ENCODE data around the gene PREPL. TPM values are rescaled to one million over a fixed set of nuclear protein-coding genes. Genes with fewer than 3 reads are reported as not detected.

The PREPL gene
- total RNA-seq, 2 donors from 2014 or later = 28.9 to 42.3 TPM

- H3K27me3 Mint-ChIP-seq (ENCODE audit: insufficient read depth) = no peaks in the 10 kb centered on the region
- no peak for TF ChIP-seq CTCF (conservative IDR thresholded peaks at IDR 0.05)
- H3K9ac ChIP-seq (ENCODE audit: extremely low read depth, low read length, poor library complexity, severe bottlenecking) = no peak overlapping the region
- DNase-seq = no peak
- no peaks in the 10 kb centered on the region for H3K27me3 ChIP-seq (ENCODE audit: control insufficient read depth, insufficient read depth, low read length, poor library complexity, severe bottlenecking)
- WGBS, 2 experiments (ENCODE audit: insufficient coverage in 1 of 2, insufficient read length in 1 of 2) = 94 to 100% methylated on average over 1 to 3 of the region's 3 CpGs
- no peaks in the 10 kb centered on the region for H3K9me3 ChIP-seq (ENCODE audit: control insufficient read depth, low read length)
- H3K36me3 ChIP-seq (ENCODE audit: control insufficient read depth, insufficient read depth, low read length) = no peaks in the 10 kb centered on the region
- H3K9me3 Mint-ChIP-seq = no peaks in the 10 kb centered on the region
- no peak overlapping the region for H3K4me3 ChIP-seq (ENCODE audit: low read length)
- H3K36me3 Mint-ChIP-seq (ENCODE audit: low read depth) = no peaks in the 10 kb centered on the region
- no peak overlapping the region for H3K27ac ChIP-seq (ENCODE audit: low read depth, low read length)
- H3K4me3 Mint-ChIP-seq = no peak overlapping the region
- no peak overlapping the region for H3K27ac Mint-ChIP-seq
- H3K4me1 ChIP-seq (ENCODE audit: control insufficient read depth, insufficient read depth, low read length) = peaks cover 6% of the 10 kb centered on the region
- H3K4me1 Mint-ChIP-seq = peaks cover 15% of the 10 kb centered on the region
Measured at GRCh38 chr2:44358503-44358902, 2.8 kb downstream of the PREPL start.

GRCh38 chr2:44354761-44355160 is 6.5 kb downstream of the PREPL start:
- H3K4me3 ChIP-seq (ENCODE audit: low read length) = no peak overlapping the region
- no peak overlapping the region for H3K9ac ChIP-seq (ENCODE audit: extremely low read depth, low read length, poor library complexity, severe bottlenecking)
- Mint-ChIP-seq H3K9me3 (no peaks in the 10 kb centered on the region), H3K27ac (no peak overlapping the region), H3K4me1 (peaks cover 16% of the 10 kb centered on the region), H3K36me3 (ENCODE audit: low read depth) (no peaks in the 10 kb centered on the region), H3K27me3 (ENCODE audit: insufficient read depth) (no peaks in the 10 kb centered on the region), H3K4me3 (no peak overlapping the region)
- no peak for DNase-seq
- no peaks in the 10 kb centered on the region for H3K4me1 ChIP-seq (ENCODE audit: control insufficient read depth, insufficient read depth, low read length)
- WGBS, 2 experiments (ENCODE audit: insufficient coverage in 1 of 2, insufficient read length in 1 of 2) = 83 to 94% methylated on average over 3 to 6 of the region's 6 CpGs
- TF ChIP-seq CTCF (conservative IDR thresholded peaks at IDR 0.05) = no peak
- H3K9me3 ChIP-seq (ENCODE audit: control insufficient read depth, low read length) = no peaks in the 10 kb centered on the region
- no peaks in the 10 kb centered on the region for H3K27me3 ChIP-seq (ENCODE audit: control insufficient read depth, insufficient read depth, low read length, poor library complexity, severe bottlenecking)
- H3K36me3 ChIP-seq (ENCODE audit: control insufficient read depth, insufficient read depth, low read length) = no peaks in the 10 kb centered on the region
- no peak overlapping the region for H3K27ac ChIP-seq (ENCODE audit: low read depth, low read length)

- 90 to 100% methylated on average over 1 of the region's 1 CpG for WGBS, 2 experiments (ENCODE audit: insufficient coverage in 1 of 2, insufficient read length in 1 of 2)
- Histone ChIP-seq H3K9me3 (ENCODE audit: control insufficient read depth, low read length) (no peaks in the 10 kb centered on the region), H3K9ac (ENCODE audit: extremely low read depth, low read length, poor library complexity, severe bottlenecking) (no peak overlapping the region), H3K36me3 (ENCODE audit: control insufficient read depth, insufficient read depth, low read length) (no peaks in the 10 kb centered on the region), H3K27ac (ENCODE audit: low read depth, low read length) (no peak overlapping the region), H3K27me3 (ENCODE audit: control insufficient read depth, insufficient read depth, low read length, poor library complexity, severe bottlenecking) (no peaks in the 10 kb centered on the region), H3K4me1 (ENCODE audit: control insufficient read depth, insufficient read depth, low read length) (no peaks in the 10 kb centered on the region), H3K4me3 (ENCODE audit: low read length) (no peak overlapping the region)
- peaks cover 11% of the 10 kb centered on the region for H3K4me1 Mint-ChIP-seq
- no peak for DNase-seq
- no peak overlapping the region for H3K4me3 Mint-ChIP-seq
- no peak for TF ChIP-seq CTCF (conservative IDR thresholded peaks at IDR 0.05)
- no peaks in the 10 kb centered on the region for H3K36me3 Mint-ChIP-seq (ENCODE audit: low read depth)
- H3K9me3 Mint-ChIP-seq = no peaks in the 10 kb centered on the region
- H3K27me3 Mint-ChIP-seq (ENCODE audit: insufficient read depth) = no peaks in the 10 kb centered on the region
- no peak overlapping the region for H3K27ac Mint-ChIP-seq
Measured at GRCh38 chr2:44352510-44352909, 8.8 kb downstream of the PREPL start.

All from endodermal cell (in vitro differentiated cells).